Cerebellar cortex (tissue), 1 donor: ENCODE measurements around the gene FGF2.
"Not testable (repeated sequence)": the region's sequence is repeated elsewhere in the genome, so short reads cannot be mapped to it uniquely, and the experiment has no call there.

ENCODE experiments used
- DNase-seq: peaks from one replicate; pipeline ENCODE4 v3.0.0-alpha.2; 2015; ENCODE audit warnings: low spot score

The FGF2 gene

DNA sequence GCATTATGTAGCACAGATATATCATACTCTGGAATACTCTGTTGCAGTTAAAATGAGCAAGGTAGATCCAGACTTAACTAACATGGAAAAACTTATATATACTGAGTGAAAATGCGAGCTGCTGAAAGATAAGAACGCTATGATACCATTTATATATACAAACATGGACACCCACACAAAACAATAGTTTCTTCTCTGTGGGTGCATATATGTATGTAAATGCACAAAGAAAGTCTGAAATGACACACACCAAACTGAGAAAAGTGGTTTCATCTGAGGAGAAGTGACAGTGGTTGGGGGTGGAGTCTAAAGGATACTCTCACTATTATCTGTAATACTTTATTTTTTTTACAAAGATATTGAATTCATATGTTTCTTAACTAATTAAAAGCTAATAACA, 12.2 kb upstream of the FGF2 start:
- no peak for DNase-seq

DNA sequence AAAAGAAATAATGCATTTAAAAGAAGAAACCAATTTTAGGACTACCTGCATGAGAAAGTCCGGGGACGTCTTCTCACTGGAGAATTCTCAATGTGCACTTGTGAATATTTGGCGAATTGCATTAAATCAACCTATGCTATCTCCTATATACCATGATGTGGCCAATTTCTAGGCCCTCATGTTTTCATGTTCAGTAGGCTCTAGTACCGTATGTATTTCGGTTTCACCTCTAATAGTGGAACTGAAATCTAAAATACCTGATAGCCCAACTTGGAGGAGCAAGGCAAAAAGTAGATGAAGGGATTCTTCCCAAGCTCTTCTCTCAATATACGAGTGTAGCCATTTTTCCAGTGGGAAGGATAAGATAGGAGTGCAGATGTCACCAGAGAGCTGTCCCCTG, 11.4 kb upstream of the FGF2 start:
- no peak for DNase-seq

DNA sequence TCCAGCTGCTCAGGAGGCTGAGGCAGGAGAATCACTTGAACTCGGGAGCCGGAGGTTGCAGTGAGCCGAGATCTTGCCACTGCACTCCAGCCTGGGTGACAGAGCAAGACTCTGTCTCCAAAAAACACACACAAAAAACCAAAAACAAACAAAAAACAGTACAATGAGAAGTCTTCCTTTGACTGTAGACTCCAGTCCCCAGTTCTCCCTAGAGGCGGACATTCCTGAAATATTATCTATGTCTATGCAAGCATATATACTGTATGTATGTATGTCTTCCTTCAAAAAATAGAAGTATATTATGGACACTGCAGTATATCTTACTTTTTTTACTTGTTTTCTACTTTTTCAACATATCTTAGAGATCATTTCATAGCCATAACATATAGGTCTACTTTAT, 10.2 kb upstream of the FGF2 start:
- no peak for DNase-seq

DNA sequence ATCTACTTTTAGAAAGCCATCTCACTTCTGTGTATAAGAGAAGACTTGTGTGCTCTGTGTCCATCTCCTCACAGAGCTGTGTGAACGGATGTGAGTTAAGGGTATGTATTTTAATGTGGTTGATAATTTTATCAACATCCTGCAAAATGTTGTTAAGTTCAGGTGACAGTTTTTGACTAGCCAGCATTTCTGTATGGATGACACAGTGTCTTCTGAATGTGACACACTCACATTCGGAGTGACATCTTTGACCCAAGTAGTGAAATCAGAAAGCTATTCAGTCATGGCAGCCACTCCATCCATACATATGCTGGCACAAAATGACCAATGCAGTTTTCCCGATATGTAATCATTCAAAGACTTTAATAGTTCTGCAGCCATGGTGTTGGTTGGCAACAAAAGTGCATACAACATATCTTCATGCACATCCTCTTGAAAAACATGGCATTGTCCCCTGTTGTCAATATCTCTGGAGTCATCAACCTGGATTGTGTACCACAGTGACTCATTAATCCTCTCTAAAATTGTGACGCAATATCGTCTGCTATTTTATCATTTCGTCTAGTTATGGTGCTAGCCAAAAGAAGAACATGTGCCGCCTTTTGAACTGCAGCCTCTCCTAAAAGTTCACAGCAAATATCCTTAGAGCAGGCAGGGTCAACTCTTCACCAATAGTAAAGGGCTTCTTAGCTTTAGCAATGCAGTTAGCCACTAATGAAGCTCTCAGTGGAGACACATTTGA, 6.8 kb upstream of the FGF2 start:
- DNase-seq, result no peak

DNA sequence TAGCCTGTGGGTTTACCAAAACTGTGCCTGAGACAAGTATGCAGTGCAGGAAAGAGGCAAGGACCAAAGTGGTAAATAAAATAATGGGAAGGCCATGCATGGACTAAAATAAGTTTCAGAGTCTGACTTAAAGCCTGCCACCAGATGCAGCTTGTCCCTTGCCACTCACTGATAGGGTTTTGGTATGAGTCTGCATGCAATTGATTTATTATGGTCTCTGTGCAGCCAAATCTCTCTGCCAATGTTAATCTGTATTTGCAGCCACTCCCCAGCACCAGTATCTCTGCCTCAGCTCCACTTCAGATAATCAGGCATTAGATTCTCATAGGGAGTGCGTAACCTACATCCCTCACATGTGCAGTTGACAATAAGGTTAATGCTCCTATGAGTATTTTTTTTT, 5.5 kb upstream of the FGF2 start:
- no peak for DNase-seq

DNA sequence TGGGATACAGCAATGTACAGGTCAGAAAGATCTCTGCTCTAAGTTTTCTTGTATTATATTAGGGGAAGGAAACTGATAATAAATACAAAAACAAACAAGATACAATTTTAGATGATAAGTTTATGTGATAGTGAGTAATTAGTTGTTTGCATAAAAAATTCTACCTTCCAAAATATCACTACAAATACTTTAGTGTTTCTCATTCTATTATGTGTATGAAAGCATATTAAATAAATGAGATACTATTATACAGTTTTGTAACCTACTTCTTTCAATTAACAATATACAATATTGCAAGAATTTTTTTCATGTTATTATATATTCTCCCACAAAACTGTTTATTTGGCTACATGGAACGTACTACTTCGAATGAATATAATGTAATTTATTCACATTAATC, 4.2 kb upstream of the FGF2 start:
- DNase-seq, result no peak

DNA sequence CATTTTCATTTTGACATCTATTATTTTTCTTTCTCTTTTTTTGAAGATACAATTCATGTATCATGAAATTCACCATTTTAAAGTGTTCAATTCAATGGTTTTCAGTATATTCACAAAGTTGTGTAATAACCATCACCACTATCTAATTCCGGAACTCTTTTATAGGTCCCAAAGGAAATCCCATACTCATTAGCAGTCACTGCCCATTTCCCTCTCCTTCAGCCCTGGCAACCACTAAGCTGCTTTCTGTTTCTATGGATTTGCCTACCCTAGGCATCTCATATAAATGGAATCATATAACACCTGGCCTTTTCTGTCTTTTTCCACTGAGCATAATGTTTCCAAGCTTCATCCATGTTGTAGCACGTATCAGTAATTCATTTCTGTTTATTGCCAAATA, 3.2 kb upstream of the FGF2 start:
- no peak for DNase-seq

DNA sequence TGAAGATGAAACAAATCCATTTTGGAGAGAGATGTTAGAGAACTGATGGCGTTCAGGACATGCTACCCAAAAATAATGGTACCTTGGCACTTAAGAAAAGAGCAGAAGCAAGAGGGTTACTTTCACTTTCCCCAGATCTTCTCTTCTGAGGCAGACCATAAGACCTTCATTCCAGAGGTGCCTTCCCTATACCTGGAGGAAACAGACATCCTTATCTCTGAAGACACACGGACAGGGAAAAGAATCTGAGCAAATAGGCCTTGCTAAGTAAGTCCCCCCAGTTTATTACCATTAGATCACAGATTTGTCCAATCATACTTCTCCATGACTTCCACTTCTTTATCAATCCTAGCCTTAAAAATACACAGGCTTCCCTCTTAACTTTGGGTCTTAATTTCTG, 2.0 kb upstream of the FGF2 start:
- no peak for DNase-seq

DNA sequence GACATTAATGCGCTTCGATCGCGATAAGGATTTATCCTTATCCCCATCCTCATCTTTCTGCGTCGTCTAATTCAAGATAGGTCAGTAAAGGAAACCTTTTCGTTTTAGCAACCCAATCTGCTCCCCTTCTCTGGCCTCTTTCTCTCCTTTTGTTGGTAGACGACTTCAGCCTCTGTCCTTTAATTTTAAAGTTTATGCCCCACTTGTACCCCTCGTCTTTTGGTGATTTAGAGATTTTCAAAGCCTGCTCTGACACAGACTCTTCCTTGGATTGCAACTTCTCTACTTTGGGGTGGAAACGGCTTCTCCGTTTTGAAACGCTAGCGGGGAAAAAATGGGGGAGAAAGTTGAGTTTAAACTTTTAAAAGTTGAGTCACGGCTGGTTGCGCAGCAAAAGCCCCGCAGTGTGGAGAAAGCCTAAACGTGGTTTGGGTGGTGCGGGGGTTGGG, 528 bp upstream of the FGF2 start:
- no peak for DNase-seq

DNA sequence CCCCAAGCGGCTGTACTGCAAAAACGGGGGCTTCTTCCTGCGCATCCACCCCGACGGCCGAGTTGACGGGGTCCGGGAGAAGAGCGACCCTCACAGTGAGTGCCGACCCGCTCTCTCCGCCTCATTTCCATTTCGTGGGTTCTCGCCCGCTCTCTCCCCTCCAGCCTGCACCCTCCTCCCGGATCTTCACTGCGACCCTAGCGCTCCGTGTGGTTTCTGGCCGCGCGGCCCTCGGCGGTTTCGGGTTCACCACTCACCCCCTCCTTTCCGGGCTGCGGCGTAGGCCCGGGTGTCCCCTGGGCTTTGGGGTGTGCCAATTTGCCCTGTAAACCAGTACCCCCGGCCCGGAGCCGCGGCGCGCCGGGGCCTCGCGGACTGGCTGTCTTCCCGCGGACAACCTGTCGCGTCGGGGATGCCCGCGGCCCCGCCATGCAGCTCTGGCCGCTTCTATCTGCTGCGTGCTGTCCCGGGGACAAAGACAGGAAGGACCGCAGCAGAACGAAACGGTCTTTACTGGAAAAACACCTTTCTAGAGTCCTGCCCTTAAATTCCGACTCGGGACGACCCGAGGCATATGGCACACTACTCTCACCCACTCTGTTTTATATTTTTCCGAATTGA, 737 bp downstream of the FGF2 start:
- DNase-seq, result no peak

DNA sequence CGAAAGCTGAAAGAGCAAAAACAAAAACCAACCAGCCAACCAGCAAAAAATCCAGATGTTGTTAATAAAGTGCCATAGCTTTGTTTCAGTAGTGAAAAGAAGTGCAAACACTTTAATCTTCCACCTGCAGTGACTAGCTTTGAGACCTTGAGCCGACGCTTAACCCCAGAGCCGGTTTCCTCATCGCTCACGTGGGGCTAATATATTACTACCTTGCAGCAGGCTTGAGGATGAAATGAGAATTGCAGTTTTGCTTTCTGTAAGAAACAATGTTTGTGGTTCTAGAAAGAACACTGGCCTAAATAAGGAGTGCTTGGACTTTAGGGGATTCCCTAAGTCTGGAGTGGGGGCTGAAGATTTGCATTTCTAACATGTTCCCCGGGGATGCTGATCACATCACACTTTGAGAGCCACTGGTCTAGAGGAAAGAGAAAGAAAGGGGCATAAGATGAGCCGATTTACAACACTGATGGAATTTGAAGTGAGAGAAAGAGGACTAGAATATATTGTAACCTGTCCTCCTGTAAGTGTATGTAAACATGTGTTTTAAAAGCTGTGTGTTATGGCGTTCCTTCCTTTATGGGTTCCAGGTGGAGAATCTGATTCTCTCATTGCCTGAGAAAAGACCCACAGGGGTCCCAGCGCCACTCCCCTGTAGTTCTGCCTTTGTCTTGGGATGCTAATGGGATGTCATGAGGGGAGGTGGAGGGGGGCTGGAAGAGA, 1.4 kb downstream of the FGF2 start:
- peak; percentile 33 for DNase-seq

DNA sequence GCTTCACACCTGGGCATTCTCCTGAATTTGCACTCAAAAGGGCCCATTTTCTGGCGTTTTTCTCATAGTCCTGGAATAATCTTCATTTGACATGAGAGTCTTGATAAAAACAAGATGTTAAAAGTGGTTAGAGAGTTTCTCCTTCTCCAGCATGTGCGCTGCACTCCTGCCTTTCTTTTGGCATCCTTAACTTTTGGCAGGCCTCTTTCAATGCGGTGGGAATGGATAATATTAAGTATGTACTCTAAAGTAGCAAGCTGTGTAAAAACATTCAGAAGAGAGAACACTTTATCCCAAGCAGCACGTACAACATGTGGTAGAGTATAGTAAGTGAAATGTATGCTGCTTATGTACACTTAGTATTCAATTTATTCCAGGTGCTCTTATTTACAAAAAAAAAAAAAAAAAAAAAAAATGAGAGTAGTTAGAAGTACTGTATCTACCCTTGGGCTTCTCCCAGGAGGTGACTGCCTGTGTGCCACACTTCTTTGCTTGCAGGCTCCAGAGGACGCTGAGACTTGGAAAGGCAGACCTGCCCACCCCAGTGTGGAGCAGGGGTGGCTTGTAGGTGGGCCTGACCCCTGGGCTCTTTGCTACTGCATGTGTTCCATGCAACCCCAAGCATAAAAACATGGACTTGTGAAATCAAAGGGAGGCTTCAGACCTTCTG, 3.9 kb downstream of the FGF2 start:
- no peak for DNase-seq

DNA sequence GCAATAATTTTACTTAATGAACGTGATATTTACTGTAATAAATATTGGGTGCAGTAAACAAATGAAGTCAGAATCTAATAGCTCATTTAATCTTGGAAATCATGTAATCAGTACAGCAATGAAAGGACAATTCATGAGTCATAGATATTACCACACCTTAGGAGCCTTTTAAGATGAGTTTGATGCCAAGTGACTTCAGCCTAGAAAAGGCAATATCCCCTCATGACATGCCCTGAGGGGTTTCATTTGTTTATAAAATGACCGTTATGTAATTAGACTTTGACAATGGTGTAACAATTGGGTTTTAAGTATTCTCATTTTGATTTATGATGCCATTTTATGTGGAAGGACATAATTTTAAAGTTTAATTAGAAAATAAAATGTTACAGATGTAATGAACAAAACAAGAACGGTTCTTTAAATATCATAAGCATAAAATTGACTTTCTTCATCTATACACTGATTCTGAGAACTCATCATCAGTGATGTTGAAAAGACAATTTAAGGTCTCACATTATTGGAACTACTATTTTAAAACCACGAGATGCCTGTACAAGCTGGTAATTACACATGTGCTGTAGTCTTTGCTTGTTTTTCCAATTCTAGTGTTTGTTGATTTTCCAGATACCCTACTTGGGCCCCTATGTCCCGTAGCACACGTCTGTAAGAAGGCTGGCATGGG, 5.0 kb downstream of the FGF2 start:
- no peak for DNase-seq

DNA sequence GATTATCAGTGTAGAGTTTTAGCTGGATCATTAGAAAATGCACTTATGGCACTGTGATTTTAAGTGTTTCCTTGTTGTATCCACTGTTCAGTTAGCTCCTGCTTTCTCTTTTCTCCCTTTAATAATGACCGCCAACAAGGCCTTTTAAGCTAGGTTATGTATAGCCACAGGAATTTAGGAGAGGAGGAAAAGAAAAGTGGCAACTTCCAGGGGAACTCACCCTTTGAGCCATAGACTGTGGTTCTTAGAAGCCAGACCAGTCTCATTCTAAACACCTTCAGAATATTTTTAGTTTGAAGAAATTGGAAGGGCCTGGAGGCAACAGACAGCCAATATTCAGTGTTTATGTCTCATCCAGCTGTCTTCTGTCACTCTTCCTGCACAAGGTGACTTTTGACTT, 6.1 kb downstream of the FGF2 start:
- DNase-seq, result no peak

DNA sequence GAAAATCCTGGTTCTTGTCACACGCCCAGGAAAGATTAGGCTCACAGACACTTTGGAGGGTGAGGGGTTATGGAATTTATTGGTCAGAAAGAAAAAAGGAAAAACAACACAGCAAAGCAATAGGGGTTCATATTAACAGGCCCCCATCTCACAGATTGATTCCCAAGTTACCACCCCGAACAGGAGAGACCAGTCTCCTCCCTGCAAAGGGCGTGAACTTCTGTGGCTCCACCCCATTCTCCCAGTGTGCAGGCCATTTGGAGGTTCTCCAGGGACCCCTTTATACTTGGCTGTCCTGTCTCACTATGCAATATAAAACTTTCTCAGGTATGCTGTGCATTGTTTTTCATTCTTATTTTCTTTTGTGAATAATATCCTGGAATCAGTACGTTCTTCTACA, 7.4 kb downstream of the FGF2 start:
- DNase-seq, result no peak

DNA sequence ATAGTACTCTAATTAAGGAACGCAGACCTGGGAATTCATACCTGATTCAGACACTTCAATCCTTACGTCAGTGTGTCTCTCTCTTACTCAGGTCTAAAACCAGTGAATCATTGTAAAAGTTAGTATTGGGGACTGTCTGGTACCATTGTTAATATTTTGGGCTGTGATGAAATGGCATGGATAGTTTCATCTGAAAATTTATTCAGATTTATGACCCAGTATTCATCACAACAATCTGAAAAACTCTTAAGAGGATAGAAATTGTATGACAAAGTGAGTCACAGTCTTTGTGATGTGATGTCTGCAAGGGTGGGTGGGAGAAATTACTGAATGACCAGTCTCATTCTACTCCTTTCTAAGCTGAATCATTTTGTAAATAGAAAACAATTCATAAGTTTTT, 10.3 kb downstream of the FGF2 start:
- DNase-seq, result no peak

DNA sequence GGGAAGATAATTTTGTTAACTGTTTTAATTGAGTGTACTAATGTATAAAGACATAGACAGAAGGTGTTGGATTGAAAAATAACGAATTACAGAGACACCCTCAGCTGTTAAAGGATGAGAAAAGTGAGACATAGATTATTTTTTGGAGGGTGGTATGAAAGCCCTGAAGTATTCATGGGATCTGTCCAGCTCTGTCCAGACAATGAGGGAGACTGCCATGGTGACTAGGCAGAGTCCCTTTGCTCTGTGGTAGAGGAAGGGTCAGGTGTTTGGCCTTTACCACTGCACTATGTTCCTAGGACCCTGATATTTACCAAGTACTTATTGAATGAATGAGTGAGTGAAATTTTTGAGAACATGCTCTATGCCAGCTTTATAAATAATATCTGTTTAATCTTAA, 11.4 kb downstream of the FGF2 start:
- no peak for DNase-seq

DNA sequence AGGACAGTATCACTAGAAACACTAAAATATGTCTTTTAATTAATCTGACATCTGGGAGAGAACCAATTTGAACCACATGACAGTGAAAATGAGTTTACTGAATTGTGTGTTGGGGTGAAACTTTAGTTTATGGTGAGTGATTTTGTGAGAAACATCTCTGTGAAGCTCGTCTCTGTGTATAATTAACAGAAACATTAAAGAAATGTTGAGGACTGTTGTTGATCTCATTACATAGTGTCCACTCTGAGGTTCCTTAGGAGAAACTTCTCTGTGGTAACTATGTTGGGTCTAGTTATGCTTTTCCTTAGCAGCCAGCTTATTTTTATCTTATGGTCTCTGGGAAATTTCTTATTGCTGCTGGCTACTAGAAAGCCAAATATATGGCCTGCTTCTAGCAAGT, 15.8 kb downstream of the FGF2 start:
- no peak for DNase-seq

DNA sequence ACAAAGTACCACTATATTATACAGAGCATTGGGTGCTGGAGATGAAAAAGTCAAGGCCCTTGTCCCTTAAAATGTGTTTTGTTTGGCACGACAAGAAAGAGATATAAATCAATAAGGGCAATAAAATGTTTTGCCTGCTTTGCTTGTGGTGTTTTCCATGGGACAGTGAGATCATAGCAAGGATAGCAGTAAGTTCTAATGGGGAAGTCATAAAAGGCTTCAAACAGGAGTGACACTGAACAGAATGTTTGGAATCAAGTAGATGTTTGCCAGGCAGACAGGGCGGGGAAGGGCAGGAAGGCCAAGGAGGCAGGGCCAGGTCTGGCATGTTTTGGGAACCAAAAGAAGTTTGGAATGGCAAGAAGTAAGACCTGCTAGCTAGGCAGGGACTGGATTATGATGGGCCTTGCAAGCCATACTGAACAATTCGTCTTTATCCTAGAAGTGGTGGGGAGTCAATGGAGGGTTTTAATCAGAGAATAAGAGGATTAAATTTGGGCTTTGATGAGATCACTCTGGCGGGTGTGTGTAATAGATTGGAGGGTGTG, 16.4 kb downstream of the FGF2 start:
- no peak for DNase-seq

DNA sequence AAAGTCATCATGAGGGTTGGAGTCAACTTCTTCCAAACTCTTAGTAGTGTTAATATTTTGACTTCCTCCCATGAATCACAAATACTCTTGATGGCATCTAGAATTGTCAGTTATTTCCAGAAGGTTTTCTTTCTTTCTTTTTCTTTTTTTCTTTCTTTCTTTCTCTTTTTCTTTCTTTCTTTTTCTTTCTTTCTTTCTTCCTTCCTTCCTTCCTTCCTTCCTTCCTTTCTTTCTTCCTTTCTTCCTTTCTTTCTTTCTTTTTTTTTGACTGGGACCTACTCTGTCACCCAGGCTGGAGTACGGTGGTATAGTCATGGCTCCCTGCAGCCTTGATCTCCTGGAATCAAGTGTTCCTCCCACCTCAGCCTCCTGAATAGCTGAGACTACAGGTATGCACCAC, 17.8 kb downstream of the FGF2 start:
- DNase-seq, result not testable (repeated sequence)

DNA sequence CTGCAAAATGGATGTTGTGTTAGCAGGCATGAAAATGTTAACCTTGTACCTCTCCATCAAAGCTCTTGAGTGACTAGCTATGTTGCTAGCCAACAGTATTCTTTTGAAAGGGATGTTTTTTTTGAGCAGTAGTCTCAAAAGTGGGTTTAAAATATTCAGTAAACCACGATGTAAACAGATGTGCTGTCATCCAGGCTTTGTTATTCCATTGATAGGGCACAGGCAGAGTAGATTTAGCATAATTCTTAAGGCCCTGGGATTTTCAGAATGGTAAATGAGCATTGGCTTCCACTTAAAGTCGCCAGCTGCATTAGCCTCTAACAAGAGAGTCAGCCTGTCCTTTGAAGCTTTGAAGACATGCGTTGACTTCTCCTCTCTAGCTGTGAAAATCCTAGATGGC, 18.4 kb downstream of the FGF2 start:
- no peak for DNase-seq

DNA sequence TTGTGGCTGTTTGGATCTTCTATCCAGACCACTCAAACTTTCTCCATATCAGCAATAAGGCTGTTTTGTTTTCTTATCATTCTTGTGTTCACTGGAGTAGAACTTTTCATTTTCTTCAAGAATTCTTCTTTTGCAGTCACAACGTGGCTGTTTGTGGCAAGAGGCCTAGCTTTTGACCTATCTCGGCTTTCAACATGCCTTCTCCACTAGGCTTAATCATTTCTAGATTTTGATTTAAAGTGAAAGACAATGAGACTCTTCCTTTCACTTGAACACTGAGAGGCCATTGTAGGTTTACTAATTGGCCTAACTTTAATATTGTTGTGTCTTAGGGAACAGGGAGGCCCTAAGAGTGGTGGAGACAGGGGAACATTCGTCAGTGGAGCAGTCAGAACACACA, 19.1 kb downstream of the FGF2 start:
- no peak for DNase-seq
